SIG-M5 (cell line): ENCODE results near the gene LAMA2.

Experiments used
- DNase-seq: peaks from one replicate; lab custom pipeline; 2025; lab: John Stamatoyannopoulos, UW

The LAMA2 gene

DNA sequence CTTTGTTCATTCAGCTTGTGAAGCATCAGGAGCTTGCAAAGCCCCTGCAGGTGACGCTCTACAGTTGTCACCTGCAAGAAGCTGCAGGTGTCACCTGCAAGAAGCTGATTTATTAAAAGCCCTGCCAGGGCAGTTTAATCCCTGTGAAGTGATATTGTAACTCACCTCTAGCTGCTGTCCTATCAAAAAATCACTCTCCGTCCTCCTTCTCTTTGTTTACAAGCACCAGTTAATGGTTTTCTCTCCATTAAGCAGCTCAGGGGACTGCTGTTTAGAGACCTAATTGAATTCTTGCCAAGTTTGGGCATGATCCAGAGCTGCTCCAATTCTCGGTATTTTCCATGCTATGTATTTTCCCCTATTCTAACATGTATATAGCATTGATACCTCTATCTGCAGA, 481.1 kb downstream of the LAMA2 start:
- DNase-seq = no peak

DNA sequence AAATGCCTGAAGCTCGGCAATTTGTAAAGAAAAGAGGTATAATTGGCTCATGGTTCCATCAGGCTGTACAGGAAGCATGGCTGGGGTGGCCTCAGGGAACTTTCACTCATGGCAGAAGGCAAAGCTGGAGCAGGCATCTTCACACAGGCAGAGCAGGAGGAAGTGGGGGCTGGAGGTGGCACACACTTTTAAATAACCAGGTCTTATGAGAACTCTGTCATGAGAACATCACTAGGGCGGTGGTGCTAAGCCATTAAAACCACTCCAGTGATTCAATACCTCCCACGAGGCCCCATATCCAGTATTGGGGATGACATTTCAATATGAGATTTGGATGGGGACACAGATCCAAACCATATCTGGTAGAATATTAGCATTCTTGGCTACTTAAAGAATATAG, 481.8 kb downstream of the LAMA2 start:
- DNase-seq = no peak

DNA sequence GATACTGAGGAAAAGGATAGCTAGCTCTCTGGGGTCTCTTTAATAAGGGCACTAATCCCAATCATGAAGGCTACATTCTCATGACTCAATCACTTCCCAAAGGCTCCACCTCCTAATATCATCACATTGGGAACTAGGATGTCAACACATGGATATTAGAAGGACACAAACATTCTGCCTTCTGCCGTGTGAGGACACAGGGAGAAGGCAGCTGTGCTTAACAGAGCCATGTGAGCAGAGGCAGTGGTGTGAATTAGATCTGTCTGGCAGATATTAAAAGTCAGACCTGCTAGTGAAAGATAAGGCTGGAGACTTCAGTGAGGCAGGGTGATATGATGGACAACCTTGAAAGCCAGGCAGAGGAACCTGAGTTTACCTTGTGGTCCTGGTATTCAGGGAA, 485.1 kb downstream of the LAMA2 start:
- DNase-seq = no peak

DNA sequence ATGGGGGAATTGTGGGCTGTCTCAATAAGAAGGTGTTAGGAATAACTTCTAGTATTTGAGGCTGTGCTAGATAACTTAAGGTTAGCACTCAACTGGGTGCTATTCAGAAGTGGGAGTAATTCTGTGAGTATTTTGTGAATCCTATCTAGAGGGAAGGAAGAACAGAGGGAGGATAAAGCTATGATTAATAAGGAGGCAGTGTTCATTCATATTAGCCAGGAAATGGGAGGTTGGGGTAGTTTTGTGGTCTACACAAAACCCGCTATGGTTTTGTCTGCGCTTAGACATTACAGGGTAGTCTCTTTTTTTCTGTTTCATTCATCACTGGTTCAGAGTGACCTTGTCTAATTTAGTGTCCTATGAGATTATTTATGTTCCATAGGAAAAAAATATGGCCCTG, 486.0 kb downstream of the LAMA2 start:
- no peak for DNase-seq

DNA sequence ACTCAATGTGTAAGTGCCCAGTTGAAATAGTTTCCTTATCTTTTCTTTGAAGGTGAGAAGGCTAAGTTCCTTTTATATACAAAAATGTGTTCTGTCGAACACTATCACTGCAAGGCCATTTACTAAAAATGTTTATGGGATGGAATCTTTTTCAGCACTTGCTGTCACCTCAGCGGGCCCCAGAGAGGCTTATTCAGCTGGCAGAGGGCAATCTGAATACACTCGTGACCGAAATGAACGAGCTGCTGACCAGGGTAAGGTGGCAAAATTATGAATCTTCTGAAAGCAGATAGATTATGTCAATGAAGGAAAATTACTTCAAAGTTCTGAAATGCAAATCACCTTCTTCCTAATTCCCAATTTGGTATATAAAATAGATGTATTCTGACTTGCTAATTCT, 486.8 kb downstream of the LAMA2 start:
- DNase-seq = no peak

DNA sequence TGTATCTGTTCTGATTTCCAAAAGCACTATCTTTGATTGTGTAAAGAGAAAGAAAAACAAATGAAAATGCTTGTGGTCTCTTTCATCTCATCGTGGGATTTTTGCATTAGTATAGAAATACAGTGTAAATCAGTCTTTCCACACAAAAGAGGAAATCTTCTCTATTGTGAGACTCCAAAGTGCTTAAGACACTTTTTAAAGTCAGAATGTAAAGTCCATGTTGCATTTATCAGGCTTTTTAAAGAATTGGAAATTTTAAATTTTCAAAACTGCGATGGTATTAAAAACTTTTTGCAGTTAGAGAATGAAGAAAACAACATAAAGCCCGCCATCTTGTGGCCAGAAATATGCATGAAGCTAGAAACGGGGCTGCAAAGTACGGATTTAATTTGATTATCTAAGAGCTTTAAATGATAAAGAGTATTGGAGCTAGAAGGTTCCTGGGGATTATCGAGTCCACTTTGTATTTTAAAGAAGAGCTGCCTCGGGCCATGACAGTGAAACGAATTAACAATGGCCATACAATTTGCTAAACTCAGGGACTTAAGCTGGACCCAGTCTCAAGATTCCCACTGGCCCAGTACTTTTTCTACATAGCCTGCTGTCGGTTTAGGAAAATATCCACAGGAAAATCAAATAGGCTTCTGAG, 487.5 kb downstream of the LAMA2 start:
- no peak for DNase-seq

DNA sequence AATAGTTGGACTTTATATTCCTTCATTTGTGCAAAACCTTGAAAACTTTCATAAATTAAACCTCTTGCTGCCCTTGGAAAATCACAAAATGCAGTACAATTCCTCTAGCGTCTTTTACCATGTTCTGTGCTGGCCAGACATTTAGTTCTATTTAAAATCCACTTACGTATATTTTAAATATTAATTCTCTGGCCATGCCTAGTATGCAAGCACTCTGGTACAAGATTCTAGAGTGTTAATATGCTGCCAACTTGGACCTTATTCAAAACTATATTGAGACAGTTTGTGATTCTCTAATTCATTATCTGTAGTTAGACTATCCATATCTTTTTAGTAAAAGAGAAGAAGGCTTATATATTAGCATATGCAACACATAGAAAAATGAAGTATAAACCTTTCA, 498.9 kb downstream of the LAMA2 start:
- no peak for DNase-seq

DNA sequence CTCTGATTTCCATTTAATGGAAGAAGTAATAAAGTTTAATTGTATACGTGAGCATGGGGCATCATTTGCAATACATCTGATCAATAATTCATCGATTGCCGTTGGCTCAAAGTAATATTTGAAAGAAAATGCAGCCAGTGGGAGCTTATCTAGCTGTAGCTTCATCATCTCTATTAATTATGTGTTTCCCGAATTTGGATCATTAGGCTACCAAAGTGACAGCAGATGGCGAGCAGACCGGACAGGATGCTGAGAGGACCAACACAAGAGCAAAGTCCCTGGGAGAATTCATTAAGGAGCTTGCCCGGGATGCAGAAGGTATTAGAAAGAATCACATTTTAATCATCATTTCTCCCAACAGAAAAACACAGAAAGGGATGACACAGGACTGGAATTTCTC, 500.0 kb downstream of the LAMA2 start:
- no peak for DNase-seq

DNA sequence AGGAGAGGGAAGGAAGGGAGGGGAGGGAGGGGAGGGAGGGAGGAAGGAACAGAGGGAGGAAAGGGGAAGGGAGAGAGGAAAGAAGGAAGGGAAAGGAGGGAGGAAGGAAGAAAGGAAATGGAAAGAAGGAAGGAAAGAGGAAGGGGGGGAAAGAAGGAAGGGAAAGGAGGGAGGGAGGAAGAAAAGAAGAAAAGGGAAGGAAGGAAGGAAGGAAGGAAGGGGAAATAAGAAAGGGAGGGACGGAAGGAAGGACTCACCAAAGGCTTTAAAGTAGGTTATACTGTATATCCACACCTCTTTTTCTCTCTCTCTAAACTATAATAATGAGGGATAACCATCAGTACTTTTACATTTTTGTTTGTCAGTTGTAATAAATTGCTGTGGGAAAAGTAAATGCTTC, 502.2 kb downstream of the LAMA2 start:
- no peak for DNase-seq

DNA sequence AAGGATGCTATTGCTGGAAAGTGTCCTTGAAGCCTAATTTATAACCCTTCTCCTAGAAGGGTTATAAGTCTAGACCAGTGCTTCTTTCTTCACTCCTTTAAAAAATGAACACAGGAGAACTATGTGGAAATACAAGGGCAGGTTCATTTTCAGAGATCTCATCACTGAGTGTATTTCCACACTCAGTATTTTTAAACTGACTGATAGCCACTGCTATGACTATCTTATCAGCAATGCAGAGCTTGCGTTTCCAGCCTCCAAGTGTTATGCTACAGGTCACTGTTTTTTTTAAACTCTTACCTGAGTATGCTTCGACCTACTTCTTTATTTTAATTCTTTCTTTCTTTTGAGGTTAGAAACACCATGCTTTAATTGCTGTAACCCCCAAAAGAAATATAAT, 508.0 kb downstream of the LAMA2 start:
- no peak for DNase-seq

DNA sequence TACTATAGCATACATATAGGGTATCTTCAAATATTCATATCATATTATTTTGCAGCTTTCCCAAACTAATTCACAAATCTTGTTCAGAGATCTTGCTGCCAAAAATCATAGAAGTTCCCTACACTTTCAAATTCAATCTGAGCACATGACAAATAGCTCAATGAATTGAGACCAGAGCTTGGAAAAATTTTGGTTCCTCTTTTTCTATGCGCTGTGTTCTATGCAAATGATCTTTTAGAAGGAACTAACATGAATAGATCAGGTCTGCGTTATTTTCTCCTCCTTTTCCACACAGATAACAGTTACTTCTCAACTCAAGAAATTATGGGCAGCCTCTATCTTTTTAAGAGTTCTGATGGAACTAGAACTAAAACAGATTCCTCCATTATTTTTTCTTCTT, 510.7 kb downstream of the LAMA2 start:
- no peak for DNase-seq

DNA sequence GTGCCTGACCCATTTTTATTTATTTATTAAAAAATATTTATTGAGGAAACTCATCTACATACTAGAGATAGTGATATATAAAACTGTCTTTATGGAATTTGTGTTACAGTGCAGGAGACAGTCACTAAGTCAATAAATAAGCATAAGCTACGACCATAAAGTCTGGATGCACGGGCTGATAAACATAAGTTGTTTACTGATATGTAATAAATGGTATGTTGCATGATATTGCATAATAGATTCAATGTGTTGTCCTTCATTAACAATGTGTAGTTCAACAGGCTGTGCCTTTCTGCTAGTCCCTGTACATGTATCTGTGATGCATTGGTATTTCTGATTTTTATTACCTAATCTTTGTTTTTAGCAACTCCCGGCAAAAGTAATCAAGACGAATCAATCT, 515.8 kb downstream of the LAMA2 start:
- DNase-seq = no peak

DNA sequence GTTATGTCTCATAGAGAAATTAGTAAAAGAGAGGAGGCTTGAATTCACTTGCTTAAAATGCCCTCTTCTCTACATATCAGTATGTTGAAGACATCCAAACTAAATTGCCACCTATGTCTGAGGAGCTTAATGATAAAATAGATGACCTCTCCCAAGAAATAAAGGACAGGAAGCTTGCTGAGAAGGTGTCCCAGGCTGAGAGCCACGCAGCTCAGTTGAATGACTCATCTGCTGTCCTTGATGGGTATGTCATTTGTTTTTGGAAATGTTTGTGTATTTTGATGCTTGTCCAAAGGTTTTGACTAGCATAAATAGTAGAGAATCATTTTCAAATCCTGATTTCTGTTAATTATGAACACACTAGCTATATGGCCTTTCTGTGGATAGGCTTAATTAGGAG, 519.3 kb downstream of the LAMA2 start:
- DNase-seq = no peak

DNA sequence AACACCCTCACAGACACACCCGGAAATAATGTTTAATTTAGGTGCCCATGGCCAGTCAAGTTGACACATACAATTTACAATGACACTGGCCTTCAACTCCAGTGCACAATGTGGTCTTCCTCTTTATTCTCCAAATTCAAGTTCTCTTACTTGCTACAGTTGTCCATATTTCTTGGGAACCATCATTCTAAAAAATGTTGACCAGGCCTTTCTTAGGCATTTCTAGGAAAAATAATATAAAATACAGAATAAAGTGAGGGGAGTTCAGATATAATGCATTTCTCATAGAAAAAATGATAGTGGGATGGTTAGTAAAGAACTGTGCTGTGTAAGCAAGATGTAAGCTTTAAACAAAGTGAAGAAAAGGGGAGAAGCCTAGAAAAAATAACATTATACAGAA, 528.2 kb downstream of the LAMA2 start:
- no peak for DNase-seq

DNA sequence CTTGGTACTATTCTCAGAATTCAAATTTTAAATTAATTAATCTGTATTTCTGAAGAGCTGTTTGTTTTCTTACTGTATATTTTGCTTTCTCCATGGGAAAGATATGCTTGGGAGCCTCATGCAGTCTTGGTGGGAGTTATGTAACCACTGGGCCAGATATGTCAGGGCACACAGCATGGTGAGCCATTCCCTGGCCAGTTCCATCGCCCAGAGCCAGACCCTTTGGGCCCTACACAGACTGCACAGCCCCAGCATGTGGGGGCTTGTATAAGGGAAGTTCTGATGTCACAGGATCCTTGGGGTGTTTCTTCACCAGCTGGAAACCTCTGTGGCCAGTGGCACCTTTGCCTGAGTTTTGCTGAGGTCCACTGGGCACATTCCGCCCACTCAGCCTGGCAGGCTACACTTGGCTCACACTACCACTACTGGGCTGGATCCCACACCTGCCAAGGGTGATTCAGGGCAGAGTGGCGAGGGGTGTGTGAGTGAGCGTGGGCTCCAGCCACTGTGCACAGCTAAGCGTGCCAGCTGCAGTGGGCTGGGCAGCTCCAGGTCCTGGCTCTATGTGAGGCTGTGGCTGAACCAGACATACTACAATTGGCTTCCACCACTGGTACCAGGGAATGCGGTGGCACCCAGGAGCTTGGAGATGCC, 533.5 kb downstream of the LAMA2 start:
- DNase-seq = no peak

DNA sequence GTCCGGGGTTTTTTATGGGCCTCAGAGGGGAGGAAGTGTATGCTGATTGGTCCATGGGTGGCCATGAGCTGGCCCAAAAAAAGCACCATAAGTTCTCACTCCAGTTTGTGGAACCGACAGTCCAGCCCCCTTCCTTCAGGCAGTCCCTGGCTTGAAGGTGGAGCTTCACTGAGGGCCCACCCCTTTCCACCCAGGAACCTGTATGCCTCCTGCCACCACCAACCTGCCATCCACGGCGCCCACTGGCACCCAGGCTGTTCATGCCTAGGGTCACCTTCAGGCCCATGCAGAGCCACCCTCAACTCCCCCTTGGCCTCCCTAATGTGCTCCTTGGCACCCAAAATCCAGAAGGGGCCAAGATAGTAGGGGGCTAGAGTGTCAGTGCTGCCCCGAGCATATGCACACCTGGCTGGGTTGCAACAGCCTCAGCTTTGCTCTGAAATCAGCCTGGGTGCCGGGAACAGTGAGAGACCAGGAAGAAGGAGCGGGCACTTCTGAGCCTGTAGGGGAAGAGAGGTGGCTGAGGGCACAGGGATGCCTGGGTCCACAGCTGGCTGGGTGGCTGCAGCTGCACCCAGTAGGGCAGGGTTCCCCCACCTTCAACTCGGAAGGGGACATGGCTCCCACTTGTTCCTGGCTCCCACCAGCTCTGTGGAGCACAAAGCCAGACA, 534.6 kb downstream of the LAMA2 start:
- DNase-seq = no peak

DNA sequence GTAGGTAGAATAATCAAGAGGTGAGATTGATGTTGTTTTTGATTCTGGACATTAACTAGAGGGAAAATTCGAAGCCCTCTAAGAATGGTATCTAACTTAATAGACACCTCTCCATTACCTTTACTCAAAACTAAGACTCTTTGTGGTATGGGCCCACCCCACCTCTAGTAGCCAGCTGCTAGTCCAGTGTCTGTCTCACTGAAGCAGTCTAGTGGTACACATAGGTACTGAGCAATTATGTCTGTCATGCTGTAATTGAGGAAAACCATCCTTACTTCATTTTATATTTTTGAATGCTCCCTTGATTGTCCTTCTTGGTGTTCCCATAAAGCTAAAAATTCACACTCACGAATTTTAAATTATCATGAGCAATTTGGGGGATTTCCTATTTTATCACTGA, 536.4 kb downstream of the LAMA2 start:
- no peak for DNase-seq

DNA sequence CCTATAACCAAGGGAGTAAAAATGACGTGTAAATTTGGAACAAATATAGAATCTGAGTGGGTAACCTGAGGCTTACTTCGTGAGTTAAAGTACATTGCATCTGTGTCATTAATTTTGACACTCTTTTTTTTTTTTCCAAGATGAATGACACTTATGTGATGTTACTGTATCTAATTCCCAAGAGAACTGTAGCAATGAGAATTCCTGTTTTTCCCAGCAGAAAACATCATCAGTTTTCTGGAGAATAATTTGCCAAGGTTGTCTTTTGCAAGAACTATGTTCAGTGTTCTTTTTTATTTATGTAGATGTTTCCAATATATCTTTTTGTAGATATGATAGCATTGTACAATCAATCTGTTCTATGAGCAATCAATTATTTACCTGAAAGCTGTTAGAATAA, 543.4 kb downstream of the LAMA2 start:
- DNase-seq = no peak

DNA sequence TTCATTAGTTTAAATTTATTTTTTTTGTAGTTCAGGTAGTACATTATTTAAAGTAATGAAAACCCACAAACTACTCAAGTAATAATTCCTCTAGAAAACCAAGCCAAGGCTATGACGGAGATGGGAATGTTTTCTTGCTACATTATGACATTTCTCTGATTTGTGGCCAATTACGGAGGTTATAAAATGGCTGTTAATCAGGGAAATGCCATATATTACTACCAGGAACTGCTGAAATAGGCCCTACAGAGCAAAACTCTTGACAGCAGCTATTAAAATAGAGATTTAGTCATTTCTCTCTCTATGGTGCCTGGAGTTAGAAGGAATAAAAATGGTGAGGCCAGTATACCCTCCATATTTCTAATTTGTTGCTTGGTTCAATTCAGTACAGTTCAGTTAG, 547.0 kb downstream of the LAMA2 start:
- DNase-seq = no peak

DNA sequence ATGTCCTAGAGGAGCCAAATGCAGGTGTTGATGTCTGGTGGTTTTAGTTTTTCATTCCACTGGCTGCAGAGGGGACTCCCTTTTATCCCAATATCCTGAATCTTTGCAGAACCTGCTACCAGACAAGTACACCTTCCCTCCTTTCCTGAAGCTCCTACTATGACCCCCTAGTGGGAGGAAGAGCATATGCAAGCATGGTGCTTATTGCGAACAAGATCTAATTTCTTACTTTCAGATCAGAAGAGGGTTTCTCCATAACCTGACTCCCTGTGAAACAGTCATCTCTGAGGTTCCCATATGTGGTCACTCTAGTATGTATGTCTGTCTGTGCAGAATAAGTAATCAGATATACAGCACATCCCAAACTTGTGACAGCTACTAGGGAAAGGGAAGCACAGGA, 549.8 kb downstream of the LAMA2 start:
- no peak for DNase-seq

DNA sequence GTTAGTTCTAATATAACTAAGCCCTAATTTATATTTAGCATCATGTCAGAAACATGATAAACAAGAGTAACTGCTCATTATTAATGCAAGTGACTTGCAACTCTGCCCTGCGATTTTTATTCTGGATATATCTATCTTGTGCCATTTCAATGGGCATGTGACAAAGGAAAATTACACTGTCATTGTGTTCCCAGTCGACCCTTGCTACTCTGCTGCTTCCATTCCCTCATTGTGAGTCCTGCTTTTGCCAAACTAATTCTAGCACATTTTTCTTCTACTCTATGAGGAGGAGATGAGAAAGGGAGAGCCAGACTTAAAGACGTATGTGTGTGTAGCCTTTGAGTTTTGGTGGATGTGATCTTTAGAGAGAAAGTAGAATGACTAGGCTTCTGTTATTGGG, 551.2 kb downstream of the LAMA2 start:
- no peak for DNase-seq

DNA sequence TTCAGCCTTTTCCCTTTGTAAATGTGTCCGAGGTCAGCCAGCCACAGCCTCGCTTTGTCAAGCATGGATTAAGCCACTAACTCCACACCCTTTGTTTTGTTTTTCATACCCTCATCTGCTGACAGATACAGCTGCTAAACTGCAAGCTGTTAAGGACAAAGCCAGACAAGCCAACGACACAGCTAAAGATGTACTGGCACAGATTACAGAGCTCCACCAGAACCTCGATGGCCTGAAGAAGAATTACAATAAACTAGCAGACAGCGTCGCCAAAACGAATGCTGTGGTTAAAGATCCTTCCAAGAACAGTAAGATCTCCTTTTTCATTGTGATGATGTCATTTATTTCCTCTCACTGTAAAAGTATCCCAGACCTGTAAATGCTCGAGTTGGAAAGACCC, 557.8 kb downstream of the LAMA2 start:
- DNase-seq = no peak

DNA sequence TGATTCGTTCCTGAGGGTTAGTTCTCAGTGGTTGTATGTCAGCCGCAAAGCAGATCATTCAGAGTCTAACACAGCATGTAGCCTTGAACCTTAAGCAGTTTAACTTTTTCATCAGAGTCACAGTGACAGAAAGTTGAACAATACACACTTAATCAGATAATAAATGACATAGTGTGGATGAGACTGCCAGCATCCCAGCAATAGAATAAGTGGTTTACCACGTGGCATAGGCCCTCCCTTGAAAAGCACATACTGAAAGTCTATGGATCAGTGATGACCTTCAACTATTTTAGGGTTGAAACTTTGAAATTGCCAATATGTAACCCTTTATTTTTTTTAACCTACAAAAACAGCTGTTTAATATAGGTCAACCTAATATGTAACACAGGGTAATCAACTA, 561.7 kb downstream of the LAMA2 start:
- no peak for DNase-seq
